HG03060 (cell line): Measurements from ENCODE around the gene RAB8B.
"Not testable (repeated sequence)": the region's sequence is repeated elsewhere in the genome, so short reads cannot be mapped to it uniquely, and the experiment has no call there.

Experiments used
- ATAC-seq: cut with Tn5 transposase; IDR thresholded peaks from one replicate; pipeline ENCODE4 v1.9.1; 2021; ENCODE audit warnings: low read depth, moderate number of reproducible peaks; ENCODE audit not compliant: unreplicated experiment

Gene RAB8B

DNA sequence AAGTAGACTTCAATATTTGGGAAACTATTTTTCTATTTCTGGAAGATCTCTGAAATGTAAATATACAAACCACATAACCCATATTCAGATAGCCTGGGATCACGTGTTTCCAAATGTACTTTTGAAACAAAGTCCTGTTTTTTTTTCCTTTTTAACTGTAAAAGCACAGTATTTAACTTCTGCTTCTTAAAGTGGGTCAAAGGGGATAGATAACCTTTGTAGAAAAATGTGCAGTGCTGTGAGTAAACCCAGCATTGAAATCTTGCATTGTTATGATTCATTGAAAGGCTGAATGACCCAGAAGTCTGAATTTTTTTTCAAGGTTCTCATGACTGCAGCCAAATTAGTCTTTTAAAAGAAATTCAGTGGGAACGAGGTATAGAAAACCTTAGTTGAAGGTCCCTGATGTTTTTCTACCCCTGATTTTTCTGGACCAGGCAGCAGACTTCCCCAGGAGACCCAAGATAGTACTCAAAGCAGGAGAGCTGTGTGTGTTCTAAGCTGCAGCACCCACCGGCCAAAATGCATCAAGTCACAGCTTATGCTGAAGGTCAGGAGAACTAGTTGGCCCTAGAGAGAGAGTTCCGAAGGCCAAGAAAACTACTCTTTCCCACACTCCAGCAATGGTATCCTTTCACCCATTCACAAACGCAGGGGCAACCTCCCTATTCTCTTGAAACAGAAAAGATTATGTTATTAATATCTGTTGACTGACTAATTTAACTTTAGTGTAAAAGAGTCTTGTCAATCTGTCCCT lies 44.4 kb downstream of the RAB8B start:
- no peak for ATAC-seq

DNA sequence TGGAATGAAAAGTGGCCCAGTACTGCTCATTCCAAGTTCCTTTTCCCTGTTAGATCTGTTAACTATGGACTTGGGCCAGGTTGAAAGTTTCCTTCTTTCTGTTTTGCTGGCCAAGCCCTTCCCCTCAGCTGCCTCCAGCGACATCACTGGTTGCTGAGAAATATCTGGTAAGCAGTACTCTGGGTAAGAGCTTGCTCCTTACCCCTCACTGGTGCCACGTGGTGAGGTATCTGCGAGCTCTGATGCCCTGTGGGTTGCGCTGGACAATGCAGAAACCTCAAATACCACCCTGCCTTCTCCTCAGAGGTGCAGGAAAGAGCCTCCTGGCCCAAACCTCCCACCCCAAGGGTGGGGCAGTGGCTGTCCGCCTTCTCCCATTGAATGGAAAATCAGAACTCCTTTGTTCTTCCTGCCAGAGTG lies 45.1 kb downstream of the RAB8B start:
- no peak for ATAC-seq

DNA sequence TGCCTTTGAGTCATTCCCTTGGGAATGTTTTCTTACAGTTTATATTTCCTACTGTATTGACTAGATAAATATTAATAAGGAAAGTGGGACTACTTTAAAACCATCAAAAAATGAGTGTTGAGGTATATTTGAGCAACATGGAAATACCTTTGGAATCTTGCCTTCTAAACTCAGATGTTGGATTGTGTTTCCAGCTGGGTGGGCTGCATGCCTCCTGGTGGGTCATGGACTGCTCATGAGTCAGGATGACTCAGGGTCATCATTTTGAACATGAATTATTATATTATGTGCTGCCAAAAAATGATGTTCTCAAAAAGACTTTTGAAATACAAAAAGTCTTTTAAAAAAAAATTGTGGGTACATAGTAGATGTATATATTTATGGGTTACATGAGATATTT lies 46.9 kb downstream of the RAB8B start:
- ATAC-seq, result no peak

DNA sequence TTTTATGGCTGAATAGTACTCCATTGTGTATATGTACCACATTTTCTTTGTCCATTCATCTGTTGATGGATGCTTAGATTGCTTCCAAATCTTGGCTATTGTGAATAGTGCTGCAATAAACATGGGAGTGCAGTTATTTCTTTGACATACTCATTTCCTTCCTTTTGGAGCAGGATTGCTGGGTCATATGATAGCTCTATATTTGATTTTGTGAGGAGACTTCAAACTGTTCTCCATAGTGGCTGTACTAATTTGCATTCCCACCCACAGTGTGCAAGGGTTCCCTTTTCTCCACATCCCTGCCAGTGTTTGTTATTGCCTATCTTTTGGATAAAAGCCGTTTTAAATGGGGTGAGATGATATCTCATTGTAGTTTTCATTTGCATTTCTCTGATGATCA lies 47.7 kb downstream of the RAB8B start:
- not testable (repeated sequence) for ATAC-seq

DNA sequence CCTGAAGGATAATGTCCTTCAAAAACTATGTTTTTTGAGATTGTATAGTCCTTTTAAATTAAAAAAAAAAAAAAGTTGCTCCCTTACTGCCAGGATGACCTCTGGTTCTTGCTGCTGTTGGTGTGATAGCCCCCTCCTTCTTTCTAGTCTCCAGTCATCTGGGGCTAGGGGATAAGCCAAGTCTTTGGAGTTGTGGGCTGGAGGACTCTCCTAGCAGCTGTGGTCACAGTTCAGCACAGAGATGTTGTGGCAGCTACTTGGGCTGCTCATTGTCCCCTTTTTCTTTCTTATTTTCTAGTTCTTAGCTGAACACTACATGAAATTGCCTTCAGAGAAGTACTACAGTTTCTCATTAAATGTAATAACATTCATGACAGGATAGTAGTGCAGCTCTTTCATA lies 48.8 kb downstream of the RAB8B start:
- ATAC-seq, result no peak

DNA sequence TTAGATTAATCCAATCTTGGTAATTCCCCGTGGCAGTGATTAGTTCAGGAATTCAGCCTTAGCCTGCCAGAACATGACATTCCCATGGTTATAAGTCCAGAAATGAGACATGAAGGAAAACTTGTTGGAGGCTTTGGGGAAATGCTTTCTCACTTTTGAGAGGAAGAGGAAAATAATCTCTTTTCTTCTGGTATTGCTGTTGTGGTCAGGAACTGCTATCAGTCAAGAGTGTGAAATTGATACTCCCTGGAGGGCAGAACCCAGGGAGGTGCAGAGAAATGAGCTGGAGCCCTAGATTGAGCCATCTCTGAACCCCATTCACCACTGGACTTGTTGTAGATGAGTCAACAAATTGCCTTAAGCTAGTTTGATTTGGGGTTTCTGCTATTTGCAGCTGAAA lies 49.4 kb downstream of the RAB8B start:
- ATAC-seq, result no peak

DNA sequence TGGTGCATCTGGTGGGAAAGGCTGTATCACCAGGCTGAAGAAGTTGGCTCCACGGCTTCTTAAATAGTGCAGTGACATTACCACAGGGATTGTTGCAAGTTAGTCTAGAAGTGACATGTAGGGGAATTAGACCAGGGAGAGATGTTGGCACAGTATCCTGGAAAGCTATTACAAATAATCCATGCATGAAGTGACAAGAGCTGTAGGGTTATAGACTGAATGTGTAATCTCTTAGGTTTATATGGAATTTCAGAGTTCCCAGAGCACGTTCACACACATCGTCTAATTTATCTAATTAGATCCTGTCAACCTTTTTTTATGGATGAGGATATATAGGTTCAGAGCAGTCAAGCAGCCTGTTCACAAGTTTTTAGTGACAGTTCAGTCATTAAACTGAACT lies 50.7 kb downstream of the RAB8B start:
- no peak for ATAC-seq

DNA sequence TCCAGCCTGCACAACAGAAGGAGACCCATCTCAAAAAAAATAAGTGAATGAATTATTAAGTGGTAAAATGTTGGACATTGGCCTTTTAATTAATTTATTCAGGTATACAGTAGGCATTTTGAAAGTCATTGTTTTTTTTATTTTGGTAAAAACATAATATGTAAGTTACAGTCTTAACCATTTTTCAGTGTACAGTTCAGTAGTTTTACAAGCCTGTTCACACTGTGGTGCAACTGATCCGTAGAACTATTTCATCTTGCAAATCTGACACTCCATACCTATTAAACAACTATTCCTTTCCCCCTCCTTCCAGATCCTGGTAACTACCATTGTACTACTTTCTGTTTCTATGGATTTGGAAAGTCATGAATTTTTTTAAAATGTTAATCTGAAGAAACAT lies 51.9 kb downstream of the RAB8B start:
- no peak for ATAC-seq

DNA sequence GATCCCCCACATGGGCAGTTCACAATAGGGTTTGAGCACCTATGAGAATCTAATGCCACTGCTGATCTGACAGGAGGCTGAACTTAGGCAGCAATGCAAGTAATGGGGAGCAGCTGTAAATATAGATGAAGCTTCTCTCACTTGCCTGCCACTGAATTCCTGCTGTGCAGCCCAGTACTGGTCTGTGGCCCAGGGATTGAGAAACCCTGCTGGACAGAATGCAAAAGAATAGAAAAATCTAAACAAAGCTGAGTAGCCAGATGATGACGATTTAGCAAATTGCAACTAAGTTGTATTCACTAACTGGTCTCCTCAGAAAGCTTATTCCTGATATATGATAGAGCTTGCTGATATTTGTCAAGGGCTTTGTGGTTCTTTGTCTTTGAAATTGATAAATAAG lies 53.7 kb downstream of the RAB8B start:
- ATAC-seq, result no peak

DNA sequence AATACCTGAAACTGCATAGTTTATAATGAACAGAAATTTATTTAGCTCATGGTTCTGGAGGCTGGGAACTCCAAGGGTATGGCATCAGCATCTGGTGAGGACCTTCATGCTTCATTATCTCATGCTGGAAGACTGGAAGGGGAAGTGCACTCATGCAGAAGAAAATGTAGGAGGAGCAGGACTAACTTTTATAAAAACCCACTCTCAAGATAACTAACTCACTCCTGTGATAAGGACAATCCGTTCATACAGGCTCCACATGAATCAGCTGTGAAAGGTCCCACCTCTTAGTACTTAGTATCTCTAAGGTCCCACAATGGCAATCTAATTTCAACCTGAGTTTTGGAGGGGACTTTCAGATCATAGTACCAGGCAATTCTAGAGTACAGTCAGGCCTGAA lies 54.4 kb downstream of the RAB8B start:
- ATAC-seq, result no peak

DNA sequence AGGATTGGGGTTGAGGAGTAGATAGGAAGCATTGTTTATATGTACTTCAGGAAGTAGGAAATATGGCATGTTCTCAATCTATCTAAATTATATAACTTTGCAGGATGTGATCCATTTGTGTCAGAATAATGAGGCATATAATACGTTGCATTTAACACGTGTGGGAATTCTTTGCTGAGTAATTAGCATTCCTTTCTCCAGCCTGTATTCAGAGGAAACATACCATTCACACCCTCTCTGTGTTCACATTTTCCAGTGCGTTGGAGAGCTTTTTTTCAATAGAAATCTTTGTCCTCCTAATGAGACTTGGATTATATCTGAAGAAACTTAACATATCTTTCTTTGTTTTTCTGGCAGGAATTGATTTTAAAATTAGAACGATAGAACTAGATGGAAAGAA lies 55.0 kb downstream of the RAB8B start:
- ATAC-seq, result no peak

DNA sequence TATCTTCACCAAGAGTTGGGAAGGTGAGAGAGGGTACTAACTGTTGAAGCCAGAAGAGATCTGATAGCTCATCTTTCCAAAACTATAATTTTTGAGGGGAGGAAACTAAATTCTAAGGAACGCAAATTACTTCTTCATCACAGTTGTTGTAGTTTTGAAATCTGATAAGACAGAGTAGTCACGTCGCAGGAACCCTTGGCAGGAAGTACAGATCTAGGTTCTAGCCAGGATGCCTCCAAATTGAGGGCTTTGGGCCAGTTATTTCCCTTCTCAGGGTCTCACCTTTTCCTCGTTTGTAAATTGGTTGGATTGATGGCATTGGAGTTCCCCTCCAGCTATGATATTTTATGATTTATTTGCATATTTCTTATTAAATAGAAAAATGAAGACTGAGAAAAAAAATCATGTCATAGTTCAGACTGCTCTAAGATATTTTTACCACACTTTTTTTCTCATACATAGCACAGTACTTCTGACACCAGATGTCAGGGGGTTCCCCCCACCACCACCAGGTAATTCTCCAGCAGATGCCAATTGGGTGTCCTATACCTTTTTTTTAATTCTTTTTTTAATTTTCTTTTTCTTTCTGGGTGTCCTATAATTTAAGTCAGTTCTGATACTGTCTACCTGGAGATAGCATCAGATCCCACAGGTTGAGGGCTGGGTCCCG lies 55.7 kb downstream of the RAB8B start:
- no peak for ATAC-seq

DNA sequence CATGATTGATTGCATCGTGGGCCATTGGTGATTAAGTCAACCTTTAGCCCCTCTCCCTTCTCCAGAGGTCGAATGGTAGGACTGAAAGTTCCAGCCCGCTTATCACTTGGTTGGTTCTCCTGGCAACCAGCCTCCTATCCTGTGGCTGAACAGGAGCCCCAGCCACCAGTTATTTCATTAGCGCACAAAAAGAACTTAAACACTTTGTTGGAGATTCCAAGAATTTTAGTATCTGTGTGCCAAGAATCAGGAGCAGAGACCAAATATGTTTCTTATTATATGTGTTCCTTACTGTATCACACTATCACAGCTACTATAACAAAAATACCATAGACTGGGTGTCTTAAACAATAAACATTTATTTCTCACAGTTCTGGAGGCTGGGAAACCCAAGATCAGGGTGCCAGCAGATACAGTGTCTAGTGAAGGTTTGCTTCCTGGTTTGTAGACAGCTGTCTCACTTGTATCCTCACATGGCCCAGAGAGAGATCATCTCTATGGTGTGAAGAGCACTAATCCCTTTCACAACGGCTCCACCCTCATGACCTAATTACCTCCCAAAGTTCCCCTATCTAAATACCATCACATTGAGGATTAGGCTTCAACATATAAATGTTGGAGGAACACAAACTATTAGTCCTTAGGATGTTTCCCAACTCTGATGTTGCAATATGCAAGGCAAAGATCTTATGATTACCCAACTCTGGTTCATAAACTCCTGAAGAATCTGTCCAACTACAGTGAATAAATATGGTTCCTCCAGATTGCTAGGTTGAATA lies 57.5 kb downstream of the RAB8B start:
- no peak for ATAC-seq

DNA sequence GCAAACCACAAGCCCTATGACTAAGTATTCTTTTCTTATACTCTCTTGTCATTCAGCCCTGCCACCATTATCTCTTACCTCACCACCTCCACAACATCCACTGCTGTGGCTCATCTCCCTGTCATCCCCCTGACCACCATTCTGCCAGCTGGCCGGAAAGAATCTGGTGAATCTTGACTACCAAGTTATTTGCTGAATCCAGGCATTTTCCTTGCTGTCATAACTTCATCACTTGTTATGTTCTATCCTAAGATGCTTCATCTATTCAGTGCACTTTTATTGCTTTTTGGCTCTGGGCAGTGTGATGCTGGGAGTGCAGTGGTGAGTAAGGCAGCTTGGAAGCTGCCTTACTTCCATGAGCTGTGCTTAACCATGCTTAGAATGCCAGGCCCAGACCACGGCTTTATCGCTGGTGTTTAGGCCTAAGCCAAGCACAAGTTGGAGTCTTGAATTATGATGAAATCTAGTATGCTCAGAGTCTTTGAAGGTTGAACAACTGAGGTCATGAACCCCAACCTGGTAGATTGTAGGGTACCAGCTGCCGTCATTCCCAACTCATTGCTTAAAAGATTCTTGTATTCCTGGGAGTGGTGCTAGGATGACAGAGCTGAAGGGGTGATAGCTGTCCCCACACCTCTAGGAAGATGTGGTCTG lies 61.0 kb downstream of the RAB8B start:
- ATAC-seq, result no peak

DNA sequence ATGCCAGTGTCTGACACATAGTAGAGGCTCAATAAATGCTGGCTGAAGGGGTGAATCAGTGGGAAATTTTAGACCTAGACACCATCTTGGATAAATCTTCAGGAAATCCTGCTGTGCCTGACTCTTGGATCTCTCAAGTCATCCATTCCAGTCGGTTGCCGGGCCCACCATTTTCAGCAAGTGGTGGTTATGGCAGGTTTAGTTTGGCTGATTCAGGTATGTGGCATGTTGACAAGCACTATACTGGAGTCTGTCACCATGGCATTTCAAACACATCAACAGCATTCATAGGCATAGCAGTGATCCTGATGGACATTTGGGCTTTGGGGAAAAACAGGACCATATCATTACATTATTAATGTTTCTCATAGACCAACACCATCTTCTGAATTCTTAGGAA lies 62.3 kb downstream of the RAB8B start:
- ATAC-seq, result no peak

DNA sequence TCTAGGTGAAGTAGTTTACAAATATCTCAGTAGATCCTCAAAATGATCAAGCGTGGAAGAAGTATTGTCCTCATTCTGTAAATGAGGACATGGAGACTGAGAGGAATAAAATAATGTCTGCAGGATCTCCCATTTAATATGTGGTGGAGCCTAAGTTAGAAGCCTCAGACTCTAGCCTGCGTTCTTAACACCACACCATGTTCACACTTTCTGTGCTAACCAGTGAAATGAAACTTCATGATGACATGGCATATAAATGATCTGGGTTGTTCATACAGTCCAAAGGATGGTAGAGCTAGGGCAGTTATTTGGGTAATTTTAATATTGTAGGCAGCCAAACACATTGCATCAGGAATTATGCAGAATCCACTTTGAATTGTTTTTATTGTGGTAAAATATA lies 62.9 kb downstream of the RAB8B start:
- ATAC-seq, result no peak

DNA sequence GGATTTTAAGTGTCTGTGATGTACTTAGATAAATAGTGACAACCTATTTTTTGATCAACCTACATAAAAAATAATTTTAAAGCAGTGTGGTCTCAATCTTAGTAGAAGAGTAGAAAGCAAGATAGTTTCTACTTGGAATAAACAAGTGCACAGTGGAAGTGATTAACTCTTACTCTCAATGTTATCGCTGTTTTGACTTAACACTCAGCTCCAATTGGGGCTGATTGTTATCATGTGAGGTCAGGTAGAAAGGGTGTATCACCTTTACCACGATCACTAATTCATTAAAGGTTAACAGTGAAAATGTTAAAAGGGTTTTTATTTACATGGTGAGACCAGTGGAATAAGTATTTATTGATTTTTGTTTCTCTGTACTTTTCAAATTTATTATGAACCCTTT lies 65.6 kb downstream of the RAB8B start:
- no peak for ATAC-seq

DNA sequence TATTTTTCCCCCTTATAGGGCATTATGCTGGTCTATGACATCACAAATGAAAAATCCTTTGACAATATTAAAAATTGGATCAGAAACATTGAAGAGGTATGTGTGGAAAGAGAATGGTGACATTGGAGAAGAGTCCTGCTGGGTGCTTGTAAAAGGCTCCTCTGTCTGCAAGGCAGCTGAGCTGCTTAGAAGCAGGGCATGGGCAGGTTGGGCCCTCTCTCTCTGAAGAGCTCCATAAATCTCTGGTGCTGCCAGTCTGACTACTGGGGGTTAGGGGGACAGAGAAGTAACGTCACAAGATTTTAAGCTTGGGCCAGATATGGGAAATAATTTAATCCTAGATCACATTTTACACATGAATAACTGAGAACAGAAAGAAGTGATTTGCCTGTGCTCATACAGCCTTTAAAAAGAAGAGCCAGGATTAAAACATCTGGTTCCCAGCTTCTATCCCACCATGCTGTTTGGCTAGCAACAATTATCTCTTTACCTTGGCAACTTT lies 66.1 kb downstream of the RAB8B start:
- no peak for ATAC-seq

DNA sequence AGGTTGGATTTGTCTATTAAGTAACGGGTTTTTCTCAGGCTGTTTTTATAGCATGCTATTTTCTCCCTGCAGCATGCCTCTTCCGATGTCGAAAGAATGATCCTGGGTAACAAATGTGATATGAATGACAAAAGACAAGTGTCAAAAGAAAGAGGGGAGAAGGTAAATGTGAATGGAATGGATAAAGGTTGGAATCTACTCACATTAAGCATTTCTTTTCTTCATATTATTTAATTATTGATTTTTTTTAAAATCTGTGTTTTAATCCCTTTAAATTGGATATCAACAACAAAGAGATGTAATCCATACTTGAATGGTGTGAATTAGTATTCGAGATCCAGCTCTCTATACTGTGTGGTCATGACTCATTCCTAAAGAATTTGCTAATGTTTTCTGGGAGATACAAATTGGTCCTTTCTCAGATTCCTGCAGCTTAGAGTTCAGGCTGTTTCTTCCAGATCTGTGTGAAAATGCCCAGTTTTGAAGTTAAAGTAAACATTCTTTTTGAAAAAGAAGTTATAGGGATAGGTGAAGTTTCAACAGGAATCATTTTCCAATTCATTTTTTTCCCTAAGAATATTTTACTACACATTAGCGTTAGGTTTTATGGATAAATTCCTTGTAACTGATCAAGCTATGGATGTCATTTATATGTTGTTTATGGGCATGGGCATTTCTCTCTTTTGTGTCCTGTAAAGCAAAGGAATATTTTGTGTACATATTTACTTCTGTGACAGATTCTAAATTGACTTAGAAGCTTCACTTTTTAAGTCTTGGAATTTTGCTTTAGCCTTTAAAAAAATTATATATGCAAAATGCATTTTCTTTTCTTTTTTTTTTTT lies 67.2 kb downstream of the RAB8B start:
- ATAC-seq, result no peak

DNA sequence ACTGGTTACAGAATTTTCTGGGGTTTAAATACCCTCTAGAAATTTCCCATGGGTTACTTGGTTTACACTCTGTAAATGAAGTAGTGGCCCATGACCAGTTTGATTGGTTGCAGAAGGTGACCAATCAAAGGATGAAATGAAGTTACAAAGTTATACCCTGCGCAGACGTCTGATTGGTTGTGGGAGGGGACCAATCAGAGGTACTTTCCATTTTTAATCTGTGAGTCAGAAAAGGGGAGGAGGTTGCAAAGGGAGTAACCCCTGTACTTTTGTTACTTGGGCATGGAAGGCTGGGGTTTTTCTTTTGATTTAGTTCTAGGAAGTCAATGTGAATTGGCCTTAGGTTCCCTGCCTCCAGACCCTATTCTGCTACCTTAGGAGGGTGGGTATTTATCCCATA lies 69.3 kb downstream of the RAB8B start:
- ATAC-seq, result no peak
